ENCODE data around the gene KCNA10.

The KCNA10 gene

DNA sequence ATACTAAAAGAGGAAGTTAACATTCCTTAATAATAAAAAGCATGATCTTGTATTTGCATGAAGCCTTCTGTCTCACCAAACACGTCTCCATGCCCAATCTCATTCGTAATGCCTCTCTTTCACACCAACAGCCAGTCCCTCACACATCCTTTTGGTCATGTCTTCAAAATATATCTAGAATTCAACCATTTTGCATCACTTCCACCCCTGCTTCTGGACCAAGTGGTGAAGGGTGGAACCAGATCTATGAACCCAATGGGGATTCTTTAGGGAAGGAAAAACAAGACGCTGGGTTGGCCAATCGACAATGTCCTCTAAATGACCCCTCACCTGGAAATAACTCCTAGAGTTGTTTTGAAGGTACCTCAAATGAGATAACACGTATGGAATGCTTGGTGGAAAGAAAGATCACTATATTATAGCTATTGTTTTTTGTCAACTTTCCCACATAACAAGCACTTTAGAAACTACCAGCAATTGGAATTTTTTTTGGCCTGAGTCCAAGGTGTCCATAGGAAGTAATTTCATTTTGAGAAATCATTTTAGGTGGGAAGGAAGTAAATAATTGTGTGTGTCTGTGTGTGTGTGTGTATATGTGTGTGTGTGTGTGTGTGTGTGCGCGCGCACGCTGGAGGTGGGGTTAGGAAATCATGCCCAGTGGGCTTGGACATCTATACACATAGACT, at the start of gene KCNA10:
KCNA10 (minus strand) TSS at position 51 of the 686 bp plus-strand sequence. CDS start 388 bp downstream, outside the sequence.
- no peak for DNase-seq

DNA sequence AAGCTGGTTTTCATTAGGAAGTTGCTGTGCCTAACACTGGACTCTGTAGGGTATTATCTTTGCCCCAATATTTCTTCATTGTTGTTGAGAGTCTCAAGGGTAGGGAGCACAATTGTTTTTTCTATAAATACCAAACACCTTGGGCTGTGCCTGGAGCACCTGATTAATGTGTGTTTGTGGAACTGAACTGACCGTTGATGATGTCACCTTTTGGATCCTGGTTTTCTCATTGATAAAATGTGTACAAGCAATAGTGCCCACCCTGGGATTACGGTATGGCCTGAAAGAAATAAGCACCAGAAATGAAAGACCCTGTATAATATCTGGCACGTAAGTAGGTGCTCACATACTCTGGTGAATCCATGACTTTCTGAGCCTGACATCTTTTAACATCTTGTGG, 47.9 kb upstream of the KCNA10 start:
- DNase-seq: no peak

DNA sequence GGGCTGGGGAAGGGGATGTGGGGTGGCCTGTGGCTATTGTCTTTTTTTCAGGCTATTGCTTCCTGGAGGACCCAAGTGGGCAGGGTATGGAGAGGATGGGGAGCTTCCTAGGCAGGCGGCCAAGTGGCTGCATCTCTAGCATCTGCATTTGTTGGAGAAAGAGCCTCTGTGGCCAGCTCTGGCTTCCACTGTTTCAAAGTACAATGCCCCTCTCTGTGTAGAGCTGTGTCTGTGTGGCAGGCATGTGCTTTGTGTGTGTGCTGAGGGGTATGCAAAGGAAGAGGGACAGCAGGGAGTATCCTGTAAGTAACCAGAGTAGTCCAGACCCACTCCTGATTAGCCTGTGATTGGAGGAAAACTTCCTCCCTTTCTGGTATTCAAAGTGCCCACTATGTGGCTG, 46.6 kb upstream of the KCNA10 start:
- DNase-seq: no peak

DNA sequence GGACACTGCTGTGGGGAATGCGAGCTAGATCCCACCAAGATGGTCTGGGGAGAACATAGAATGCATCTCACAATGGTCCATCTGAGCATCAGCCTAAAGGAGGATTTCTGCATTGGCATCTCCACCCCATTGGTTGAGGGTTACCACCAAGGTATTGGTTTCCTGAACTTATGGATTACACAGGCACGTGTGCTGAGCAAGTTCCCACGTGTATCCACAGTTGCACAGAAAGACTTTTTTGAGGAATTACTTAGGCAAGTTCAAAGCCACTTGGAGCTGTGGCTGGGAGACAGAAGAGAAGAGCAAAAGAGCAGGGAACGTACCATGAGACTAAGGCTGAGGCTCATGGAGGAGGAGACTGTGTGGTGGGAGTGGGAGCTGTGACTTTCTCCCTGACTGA, 44.1 kb upstream of the KCNA10 start:
- no peak for DNase-seq

DNA sequence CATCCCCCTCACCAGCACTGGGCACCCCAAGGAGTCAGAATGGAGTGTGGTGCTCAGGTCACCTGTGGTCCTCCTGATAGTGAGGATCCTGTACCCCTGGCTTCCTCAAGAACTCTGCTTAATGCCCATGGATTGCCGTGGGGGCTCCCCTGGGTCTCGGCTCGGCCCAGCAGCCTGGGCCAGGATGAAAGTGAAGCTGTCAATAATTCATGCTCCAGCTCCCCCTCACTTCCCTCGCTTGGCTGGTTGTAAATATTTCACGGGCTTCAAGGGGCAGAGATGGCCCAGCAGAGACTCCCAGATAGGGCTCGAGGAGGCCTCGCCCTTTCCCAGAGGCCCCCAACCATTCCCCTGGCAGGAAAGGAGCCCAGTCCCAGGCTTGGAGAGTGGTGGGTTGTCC, 42.6 kb upstream of the KCNA10 start:
- no peak for DNase-seq

DNA sequence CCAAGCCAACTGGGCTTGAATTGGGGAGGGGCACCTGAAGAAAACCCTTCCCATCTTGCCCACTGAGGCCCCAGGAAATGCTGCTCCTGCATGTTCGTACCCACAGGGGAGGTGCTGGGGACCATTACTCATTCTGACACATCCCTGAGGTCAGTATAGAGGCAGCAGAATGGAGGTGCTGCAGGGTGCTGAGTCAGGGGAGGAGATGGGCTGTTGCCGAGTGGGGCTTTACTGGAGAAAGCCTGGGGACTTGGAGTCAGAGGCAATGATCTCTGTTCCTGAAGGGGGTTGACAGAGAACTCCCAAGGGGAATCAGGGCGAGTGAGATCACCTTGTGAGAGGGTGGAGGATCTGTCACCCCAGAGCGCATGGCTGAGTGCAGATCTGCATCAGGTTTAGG, 40.2 kb upstream of the KCNA10 start:
- no peak for DNase-seq

DNA sequence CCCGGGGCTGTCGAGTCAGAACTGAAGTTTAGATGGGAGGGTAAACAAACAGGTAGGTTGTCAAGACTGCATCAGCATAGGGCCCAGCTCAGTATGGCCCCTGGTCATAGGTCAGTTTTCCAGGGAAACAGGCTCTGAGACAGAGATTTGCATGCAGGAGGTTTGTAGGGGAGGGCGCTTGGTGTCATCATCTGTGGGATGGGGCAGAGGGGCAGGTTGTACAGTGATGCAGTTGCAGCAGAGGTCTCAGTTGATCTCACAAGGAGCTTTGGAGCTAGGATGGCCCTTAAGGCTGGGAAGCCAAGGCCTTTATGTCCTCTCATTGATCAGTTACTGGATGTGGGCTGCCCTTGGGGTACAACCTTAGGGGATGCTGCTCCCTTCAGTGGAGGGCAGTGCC, 38.5 kb upstream of the KCNA10 start:
- no peak for DNase-seq

DNA sequence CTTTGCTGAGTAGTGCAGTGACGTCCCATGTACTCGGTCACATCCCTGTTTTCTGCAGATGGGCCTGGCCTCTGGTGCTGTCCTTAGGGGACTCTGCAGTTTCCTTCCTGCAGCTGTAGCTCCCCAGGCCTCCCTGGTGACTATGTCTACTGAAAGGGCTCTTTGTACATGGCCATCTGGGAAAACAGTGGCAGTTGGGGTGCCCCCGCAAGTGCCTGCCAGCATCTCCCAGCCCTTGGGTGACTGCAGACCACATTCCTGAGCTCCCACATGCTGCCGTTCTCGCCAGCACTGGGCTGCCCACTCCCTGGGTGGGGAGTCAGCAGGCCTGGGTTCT, 37.5 kb upstream of the KCNA10 start:
- no peak for DNase-seq

DNA sequence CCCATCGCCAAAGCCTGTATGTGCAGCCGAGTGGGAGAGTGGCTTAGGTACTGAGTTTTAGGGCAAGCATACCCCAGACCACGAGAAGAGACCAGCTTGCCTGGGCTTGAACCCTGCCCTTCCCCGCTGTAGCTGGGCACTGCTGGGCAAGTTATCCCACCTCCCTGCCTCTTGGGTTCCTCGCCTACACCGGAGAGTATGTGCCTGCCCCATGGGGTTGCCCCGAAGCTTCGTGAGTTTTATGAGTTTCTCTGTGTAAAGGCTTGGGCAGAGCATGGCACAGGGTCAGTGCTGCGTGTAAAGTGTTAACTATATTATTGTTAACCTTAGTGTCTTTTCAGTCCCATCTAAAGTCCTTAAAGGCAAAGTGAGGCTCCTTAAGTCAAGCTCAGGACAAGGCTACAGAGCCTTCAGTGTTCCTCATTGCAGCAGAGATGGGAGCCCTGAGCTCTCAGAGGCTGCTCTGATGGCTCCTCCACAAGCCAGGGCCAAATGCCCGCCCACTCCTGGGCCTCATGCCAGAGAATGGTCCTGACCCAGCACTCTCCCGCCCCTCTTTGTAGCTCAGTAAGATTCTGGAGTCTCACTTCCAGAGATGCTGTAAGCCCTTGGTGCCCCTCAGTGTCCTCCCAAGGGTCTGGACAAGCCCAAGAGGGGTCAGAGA, 37.0 kb upstream of the KCNA10 start:
- no peak for DNase-seq

DNA sequence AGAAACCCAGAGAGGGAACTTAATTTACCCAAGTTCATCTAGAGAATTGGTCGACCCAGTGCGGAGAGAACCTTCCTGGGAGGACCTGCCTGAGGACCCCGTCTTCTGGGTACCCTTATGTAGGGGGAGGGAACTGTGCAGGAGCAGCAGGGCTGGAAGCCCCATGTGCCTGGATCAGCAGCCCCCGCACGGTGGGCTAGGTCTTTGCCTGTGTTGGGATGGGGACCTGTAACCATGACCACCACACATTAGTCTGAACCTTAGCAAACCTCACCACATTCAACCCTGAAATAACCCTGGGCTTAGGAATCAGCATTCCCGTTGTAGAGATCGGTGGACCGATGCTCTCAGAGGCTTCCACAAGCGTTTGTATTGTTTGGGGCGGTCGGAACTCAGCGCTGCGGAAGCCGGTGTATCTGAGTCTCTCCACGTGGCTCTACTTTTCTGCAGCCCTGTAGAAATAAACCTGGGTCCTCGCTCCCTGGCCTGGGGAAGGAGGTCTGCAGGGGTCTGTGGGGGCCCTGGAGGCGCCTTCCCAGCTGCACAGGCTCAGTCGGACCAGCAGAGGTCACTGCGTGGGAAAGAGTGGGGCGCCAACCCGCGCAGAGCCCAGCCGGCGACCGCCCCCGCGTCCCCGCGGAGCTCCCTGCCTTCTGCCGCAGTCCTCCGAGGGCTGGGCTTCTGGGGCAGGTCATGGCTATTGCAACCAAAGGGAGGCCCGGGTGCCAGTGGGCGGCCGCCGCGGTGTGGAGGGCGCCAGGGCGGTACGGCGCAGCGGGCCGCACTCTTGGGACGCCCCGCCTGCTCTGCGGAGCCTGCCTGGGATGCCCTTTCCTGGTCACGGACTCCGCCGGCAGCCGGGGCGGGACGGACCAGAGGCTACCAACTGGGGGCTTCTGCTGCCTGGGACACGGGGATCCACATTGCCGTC, 36.2 kb upstream of the KCNA10 start:
- DNase-seq: peak; percentile 5

DNA sequence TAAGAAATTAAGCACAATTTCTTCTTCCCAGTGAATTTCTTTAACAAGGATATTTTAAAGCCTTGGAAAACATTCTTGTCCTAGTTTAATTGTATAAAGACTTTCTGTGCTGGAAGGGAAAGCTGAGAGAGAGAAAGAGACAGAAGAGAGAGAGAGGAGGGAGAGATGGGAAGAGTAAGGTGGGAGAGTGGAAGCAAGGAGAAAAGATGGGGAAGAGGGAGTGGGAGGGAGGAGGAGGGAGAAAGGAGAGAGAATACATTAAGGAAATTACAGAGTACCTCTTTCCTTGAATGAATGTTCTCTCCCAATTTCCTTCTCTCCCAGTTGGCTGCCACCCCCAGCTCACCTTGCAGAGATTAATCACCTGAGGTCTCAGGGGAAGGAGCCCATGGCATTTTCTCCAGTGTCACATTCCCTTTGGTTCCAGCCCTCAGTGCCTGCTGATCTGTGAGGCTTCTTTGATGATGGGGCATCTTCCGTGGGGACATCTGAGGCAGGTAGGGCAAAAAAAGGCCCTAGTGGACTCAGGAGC, 32.4 kb upstream of the KCNA10 start:
- no peak for DNase-seq

DNA sequence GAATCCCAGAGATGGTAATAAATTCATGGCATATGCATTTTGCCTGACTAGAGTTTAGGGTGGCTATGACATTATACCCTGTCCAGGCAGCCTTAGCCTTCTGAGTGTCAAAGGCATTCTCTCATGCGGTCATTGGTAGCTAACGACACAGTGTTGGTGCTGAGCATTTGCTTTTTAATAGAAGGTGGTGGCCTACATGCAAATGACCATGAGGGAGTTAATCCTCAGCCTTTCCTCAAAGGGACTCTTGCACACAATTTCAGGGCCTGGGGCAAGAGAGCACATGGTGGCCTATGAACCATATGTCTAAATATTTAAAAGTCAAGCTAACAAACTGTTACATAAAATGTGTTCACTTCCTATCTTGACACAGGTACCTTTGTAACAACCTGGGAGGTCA, 30.9 kb upstream of the KCNA10 start:
- no peak for DNase-seq

DNA sequence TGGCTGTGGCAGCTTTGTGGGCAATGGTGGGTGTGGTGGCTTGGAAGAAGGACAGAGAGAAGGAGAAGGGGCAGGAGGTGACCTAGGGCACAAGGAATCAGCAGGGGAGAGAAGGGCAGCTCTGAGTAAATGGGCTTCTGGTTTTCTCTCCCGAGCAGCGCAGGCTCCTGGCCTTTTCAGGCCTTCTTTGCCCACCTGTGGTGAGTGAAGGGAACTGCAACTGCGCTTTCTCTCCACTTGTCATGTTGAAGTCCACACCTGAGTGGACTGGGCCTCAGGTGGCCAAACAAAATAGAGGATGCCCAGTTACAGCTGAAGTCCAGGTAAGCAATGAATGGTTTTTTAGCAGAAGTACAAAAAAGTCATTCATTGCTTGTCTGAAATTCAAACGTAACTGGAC, 29.4 kb upstream of the KCNA10 start:
- DNase-seq: no peak

DNA sequence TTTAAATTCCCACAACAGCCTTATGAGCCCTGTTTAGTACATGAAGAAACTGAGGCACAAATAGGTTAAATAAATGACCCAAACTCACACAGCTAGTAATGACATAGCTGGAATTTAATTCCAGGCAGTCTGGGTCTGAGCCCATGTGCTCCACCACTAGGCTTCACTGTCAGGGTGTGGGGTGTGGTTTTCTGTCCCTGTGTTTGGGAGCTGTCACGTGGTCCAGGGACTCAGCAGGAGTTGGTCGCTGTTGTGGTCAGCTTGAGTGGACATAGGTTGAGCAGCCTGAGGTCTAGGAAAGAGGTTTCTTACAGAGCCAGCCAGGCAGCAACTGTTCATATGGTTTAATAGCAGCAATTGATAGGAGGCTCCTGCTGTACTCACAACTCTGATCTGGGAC, 28.0 kb upstream of the KCNA10 start:
- no peak for DNase-seq

DNA sequence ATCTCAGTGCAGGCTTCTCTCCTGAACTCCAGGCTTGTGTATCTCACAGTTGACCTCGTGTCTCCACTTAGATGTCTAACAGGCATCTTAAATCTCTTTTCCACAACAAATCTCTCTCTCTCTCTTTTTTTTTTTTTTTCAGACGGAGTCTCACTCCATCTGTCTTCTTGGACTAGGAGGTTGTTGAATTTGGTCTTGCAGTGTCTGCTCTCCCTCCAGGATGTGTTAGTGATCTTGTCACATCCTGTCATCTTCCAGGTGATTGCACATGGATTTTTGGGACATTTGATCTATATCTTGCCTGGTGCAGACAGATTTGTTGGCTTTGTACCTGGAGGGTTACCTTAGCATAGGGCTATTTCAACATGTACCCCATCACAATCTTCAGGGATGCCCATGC, 26.5 kb upstream of the KCNA10 start:
- no peak for DNase-seq

DNA sequence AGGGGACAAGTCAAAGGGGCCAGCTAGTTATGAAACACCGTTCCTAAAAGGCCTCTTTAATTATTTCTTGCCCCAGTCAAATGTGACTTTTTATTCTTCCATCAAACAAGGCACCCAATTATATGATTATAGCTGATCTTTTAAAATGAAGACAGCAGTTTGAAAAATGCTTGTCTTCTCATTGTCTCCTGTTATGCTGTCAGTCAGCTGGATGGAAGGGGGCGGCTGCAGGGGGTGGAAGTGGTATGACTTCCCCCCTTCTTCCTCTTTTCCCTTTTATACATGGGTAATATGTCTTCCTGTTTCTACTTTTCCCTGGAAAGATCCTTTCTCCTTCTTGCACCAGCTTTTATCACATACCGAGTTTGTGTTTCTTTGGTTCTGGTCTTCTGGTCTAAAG, 25.8 kb upstream of the KCNA10 start:
- no peak for DNase-seq

DNA sequence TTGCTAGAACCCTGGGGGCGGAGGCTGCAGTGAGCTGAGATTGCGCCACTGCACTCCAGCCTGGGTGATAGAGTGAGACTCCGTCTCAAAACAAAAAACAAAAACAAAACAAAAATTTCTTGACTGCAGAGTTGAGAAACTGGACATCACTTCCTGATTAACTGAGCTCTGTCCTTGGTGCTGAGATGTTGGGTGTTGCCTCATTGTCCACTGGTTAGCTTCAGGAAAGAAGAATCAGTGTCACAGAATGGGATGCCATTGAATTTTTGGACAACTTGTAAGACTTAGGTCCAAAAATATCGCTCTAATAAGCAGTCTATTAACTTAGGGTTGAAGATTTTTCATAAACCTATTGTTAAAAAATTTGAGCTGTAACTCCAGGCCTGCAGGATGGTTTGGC, 23.8 kb upstream of the KCNA10 start:
- peak; percentile 41 for DNase-seq

DNA sequence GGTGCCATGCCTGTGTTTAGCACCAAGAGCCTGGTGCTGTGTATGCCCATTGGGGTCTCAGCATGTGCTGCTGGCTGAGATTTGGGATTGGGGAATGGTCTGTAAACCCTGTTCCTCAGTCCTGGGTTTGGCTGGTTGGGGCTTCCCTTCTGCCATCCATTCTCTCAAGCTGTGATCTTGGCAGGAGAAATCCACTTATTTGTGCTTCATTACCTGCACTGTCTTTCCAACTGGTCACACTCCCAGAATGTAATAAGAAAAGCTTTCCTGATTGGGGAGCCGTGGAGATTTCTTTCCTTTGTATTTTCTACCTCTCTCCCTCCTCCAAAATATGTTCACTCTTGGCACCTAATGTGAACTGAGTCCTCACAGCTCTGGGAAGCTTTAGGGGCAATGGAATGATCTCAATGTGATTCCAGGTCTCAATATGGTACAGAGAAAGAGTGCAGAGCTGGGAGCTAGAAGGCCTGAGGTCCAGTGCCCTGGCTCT, 23.0 kb upstream of the KCNA10 start:
- no peak for DNase-seq

DNA sequence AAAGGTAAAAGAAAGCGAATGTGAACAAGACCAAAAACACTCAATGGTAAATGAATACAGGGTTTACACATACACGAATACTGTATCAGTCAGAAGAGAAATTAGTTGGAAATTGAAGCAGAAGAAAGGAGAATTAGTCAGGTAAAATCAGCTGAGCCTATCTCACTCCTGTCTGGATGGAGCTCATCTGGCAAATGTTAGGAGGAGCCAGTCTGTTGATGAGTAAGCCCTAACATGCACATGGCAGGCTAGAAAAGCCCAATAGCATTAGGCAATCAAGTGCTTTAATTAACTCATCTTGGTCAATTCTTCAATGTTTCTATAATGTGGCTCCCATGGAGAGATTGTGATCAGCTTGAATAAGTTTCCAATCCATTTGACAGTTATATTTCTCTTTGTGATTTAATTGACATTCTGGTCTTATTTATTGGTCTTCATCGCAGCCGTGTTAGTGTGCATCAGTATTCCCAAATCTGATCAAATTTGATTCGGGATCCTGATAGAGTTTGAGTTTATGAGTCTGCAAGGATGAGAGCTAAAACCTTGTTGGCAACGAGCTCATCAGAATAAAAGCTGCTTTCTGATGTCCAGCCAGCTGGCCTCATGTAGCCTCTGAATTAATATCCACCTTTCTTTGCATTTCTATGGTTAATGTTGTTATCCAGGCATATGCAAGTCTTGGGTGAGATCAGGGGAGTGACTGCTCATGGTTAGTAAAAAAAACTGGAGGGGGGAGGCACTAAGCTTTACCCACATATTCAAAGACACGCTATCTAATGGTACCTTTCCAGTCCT, 22.1 kb upstream of the KCNA10 start:
- DNase-seq: no peak

DNA sequence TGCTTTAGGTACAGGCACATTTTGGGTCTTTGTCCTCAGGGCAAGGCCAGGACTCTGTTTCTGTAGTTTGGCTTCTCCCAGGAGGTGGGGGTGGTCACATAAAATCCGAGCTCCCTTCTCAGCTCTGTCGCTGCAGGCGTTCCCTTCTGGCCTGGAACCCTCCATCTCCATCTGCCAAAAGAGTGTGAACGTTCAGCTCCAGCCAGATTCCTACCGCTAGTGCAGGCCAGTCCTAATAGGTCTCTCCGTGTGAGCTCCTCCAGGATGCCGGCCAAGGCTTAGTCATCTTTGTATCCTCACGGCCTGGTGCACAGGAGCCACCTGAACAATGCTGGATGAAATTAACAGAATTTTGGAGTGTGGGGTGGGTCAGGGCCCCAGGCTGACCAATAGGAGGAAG, 19.9 kb upstream of the KCNA10 start:
- DNase-seq: no peak

DNA sequence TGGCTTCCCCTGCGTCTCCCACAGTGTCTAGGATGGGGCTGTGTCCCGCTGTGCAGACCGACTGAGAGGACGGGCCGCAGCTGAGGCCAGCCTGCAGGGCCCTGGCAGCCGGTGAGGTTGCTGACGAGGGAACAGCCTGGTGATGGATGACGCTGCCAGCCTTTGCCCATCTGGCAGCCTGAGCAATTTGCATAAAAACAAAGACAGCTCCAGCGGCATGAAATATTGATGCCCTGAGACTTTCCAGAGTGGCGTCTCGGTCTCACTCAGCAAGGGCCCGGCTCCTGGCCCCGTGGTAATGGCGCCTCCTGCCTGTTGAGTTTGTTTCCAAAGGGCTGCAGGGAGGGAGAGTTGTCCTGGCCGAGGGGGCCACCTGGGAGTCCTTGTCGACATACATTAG, 19.1 kb upstream of the KCNA10 start:
- DNase-seq: no peak

DNA sequence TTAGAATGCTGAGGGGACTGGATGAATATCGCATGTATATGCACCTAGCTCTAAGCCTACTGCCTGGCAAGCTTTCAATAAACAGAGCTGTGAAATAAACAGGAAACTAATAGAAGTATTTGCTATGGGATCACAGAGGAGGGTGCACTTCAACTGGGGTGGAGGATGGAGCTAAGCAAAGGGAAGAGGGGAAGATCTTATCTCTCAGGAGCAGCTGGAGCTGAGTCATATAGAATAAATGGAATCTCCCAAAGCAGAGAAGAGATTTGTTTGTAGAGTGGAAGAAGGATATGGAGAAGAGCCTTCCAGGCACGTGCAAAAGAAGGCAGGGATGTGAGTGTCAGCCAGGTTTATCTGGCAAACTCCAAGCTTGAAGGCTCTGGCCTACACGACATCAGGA, 17.0 kb upstream of the KCNA10 start:
- DNase-seq: no peak

DNA sequence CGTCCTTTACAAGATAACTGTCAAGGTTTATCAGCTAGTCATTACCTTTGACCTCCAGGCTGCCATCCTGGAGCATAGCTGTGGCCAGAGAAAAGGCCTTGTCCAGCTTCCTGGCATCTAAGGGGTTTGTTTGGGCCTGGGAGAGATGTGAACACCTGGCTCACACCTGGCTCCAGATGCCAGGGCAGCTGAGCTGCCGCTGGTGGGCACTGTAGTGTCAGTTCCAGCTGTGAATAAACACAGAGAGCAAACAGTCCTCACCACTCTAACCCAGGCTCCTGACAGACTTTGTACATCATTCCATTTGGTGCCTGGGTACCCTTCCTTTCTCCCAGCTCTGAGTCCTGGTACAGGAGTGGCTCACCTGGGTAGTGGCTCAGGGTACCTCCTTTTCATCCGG, 14.3 kb upstream of the KCNA10 start:
- no peak for DNase-seq
